ENCODE results near the gene RPS27L. TPM values are rescaled to one million over a fixed set of nuclear protein-coding genes. Genes with fewer than 3 reads are reported as not detected.

RPS27L gene
- total RNA-seq, 1 donor from 2014 or later = 118 TPM

GRCh38 chr15:63156086-63156710 is 1.1 kb downstream of the RPS27L start:
- ATAC-seq (no peak), DNase-seq (ENCODE audit: low spot score) (no peak)
- intact Hi-C loops (cut with DNase I) = loop anchor here (5.0 kb wide), 1 partner anchor 229 kb away; no protein-coding TSS in a partner anchor

- intact Hi-C loops (cut with DNase I) = loop anchor here (5.0 kb wide), 1 partner anchor 228 kb away; no protein-coding TSS in a partner anchor
- ATAC-seq (no peak), DNase-seq (ENCODE audit: low spot score) (no peak)
Measured at GRCh38 chr15:63155486-63155885, 1.8 kb downstream of the RPS27L start.

GRCh38 chr15:63151665-63152064 is 5.6 kb downstream of the RPS27L start:
- no peak for ATAC-seq
- no peak for DNase-seq (ENCODE audit: low spot score)

GRCh38 chr15:63146684-63147083 is 10.6 kb downstream of the RPS27L start:
- intact Hi-C loops (cut with DNase I) = no loop called here
- ATAC-seq = no peak
- DNase-seq (ENCODE audit: low spot score) = no peak

More at GRCh38 chr15:63151665-63152064, 5.6 kb downstream of the RPS27L start:
- intact Hi-C loops (cut with DNase I) = no loop called here

- DNase-seq (ENCODE audit: low spot score) (no peak), ATAC-seq (no peak)
- intact Hi-C loops (cut with DNase I) = no loop called here
Measured at GRCh38 chr15:63145426-63145825, 11.9 kb downstream of the RPS27L start.

GRCh38 chr15:63140936-63141335 is 16.3 kb downstream of the RPS27L start:
- DNase-seq (ENCODE audit: low spot score) (no peak), ATAC-seq (no peak)
- intact Hi-C loops (cut with DNase I) = no loop called here

GRCh38 chr15:63136742-63137141 is 20.5 kb downstream of the RPS27L start:
- intact Hi-C loops (cut with DNase I) = no loop called here

GRCh38 chr15:63135804-63136203 is 21.5 kb downstream of the RPS27L start:
- intact Hi-C loops (cut with DNase I) = no loop called here
- DNase-seq (ENCODE audit: low spot score) (no peak), ATAC-seq (peak; percentile 33)

More at GRCh38 chr15:63136742-63137141, 20.5 kb downstream of the RPS27L start:
- no peak for DNase-seq (ENCODE audit: low spot score)
- no peak for ATAC-seq

GRCh38 chr15:63135281-63135680 is 22.0 kb downstream of the RPS27L start:
- DNase-seq (ENCODE audit: low spot score) (no peak), ATAC-seq (no peak)
- intact Hi-C loops (cut with DNase I) = no loop called here

- ATAC-seq (peak; percentile 35), DNase-seq (ENCODE audit: low spot score) (no peak)
- intact Hi-C loops (cut with DNase I) = no loop called here
Measured at GRCh38 chr15:63134245-63134985, 22.9 kb downstream of the RPS27L start.

- ATAC-seq = no peak
- no peak for DNase-seq (ENCODE audit: low spot score)
- intact Hi-C loops (cut with DNase I) = no loop called here
Measured at GRCh38 chr15:63133786-63134185, 23.5 kb downstream of the RPS27L start.

- intact Hi-C loops (cut with DNase I) = no loop called here
- DNase-seq (ENCODE audit: low spot score) (no peak), ATAC-seq (no peak)
Measured at GRCh38 chr15:63126726-63127125, 30.6 kb downstream of the RPS27L start.

GRCh38 chr15:63124506-63124905 is 32.8 kb downstream of the RPS27L start:
- intact Hi-C loops (cut with DNase I) = no loop called here
- DNase-seq (ENCODE audit: low spot score) = no peak

GRCh38 chr15:63122002-63122875 is 35.0 kb downstream of the RPS27L start:
- DNase-seq (ENCODE audit: low spot score) (peak; percentile 89), ATAC-seq (peak; percentile 98)
- intact Hi-C loops (cut with DNase I) = no loop called here

More at GRCh38 chr15:63124506-63124905, 32.8 kb downstream of the RPS27L start:
- ATAC-seq = no peak

GRCh38 chr15:63121382-63122001 is 35.8 kb downstream of the RPS27L start, which contains the start of gene LACTB:
Gene LACTB (plus strand): TSS chr15:63121861. CDS start chr15:63121872, 11 bp downstream.
- ATAC-seq (peak; percentile 92), DNase-seq (ENCODE audit: low spot score) (peak; percentile 91)
- intact Hi-C loops (cut with DNase I) = no loop called here

GRCh38 chr15:63118854-63119253 is 38.4 kb downstream of the RPS27L start:
- no peak for ATAC-seq
- intact Hi-C loops (cut with DNase I) = no loop called here
- DNase-seq (ENCODE audit: low spot score) = no peak

- intact Hi-C loops (cut with DNase I) = no loop called here
- DNase-seq (ENCODE audit: low spot score) (no peak), ATAC-seq (no peak)
Measured at GRCh38 chr15:63114465-63114864, 42.8 kb downstream of the RPS27L start.

- DNase-seq (ENCODE audit: low spot score) (no peak), ATAC-seq (no peak)
- intact Hi-C loops (cut with DNase I) = no loop called here
Measured at GRCh38 chr15:63112871-63113270, 44.4 kb downstream of the RPS27L start.

- ATAC-seq (no peak), DNase-seq (ENCODE audit: low spot score) (no peak)
- intact Hi-C loops (cut with DNase I) = no loop called here
Measured at GRCh38 chr15:63111481-63111880, 45.8 kb downstream of the RPS27L start.
